ENCODE data around the gene ZNF821.

The ZNF821 gene

GRCh38 chr16:71883849-71884638, at the start of gene ZNF821:
TSS of gene ZNF821 (minus strand) at chr16:71884182. CDS start at chr16:71879946, 4,236 bp downstream.
- no peak for TF ChIP-seq GATA2 (IDR thresholded peaks at IDR 0.05; ENCODE audit: low read depth, low read length)
- TF ChIP-seq GATA3 (IDR thresholded peaks at IDR 0.05; ENCODE audit: low read depth, low read length), result no peak

GRCh38 chr16:71933017-71933416, 49.0 kb upstream of the ZNF821 start:
- no peak for TF ChIP-seq GATA3 (IDR thresholded peaks at IDR 0.05; ENCODE audit: low read depth, low read length)
- TF ChIP-seq GATA2 (IDR thresholded peaks at IDR 0.05; ENCODE audit: low read depth, low read length), result no peak

- TF ChIP-seq GATA2 (IDR thresholded peaks at IDR 0.05; ENCODE audit: low read depth, low read length) (no peak), GATA3 (IDR thresholded peaks at IDR 0.05; ENCODE audit: low read depth, low read length) (no peak)
Measured at GRCh38 chr16:71931599-71931998, 47.6 kb upstream of the ZNF821 start.

GRCh38 chr16:71931001-71931400, 47.0 kb upstream of the ZNF821 start:
- TF ChIP-seq GATA3 (IDR thresholded peaks at IDR 0.05; ENCODE audit: low read depth, low read length), result no peak
- no peak for TF ChIP-seq GATA2 (IDR thresholded peaks at IDR 0.05; ENCODE audit: low read depth, low read length)

GRCh38 chr16:71930013-71930563, 46.1 kb upstream of the ZNF821 start:
- TF ChIP-seq GATA3 (IDR thresholded peaks at IDR 0.05; ENCODE audit: low read depth, low read length), result no peak
- TF ChIP-seq GATA2 (IDR thresholded peaks at IDR 0.05; ENCODE audit: low read depth, low read length), result no peak

GRCh38 chr16:71929048-71929447, 45.1 kb upstream of the ZNF821 start:
- no peak for TF ChIP-seq GATA2 (IDR thresholded peaks at IDR 0.05; ENCODE audit: low read depth, low read length)
- TF ChIP-seq GATA3 (IDR thresholded peaks at IDR 0.05; ENCODE audit: low read depth, low read length), result no peak

GRCh38 chr16:71927787-71928186, 43.8 kb upstream of the ZNF821 start:
- TF ChIP-seq GATA2 (IDR thresholded peaks at IDR 0.05; ENCODE audit: low read depth, low read length) (no peak), GATA3 (IDR thresholded peaks at IDR 0.05; ENCODE audit: low read depth, low read length) (no peak)

- no peak for TF ChIP-seq GATA2 (IDR thresholded peaks at IDR 0.05; ENCODE audit: low read depth, low read length)
- no peak for TF ChIP-seq GATA3 (IDR thresholded peaks at IDR 0.05; ENCODE audit: low read depth, low read length)
Measured at GRCh38 chr16:71927383-71927782, 43.4 kb upstream of the ZNF821 start.

GRCh38 chr16:71924710-71925109, 40.7 kb upstream of the ZNF821 start:
- TF ChIP-seq GATA2 (IDR thresholded peaks at IDR 0.05; ENCODE audit: low read depth, low read length), result no peak
- TF ChIP-seq GATA3 (IDR thresholded peaks at IDR 0.05; ENCODE audit: low read depth, low read length), result no peak

- TF ChIP-seq GATA3 (IDR thresholded peaks at IDR 0.05; ENCODE audit: low read depth, low read length) (no peak), GATA2 (IDR thresholded peaks at IDR 0.05; ENCODE audit: low read depth, low read length) (no peak)
Measured at GRCh38 chr16:71923941-71924690, 40.1 kb upstream of the ZNF821 start.

- TF ChIP-seq GATA3 (IDR thresholded peaks at IDR 0.05; ENCODE audit: low read depth, low read length), result no peak
- no peak for TF ChIP-seq GATA2 (IDR thresholded peaks at IDR 0.05; ENCODE audit: low read depth, low read length)
Measured at GRCh38 chr16:71920658-71921057, 36.7 kb upstream of the ZNF821 start.

- TF ChIP-seq GATA2 (IDR thresholded peaks at IDR 0.05; ENCODE audit: low read depth, low read length) (no peak), GATA3 (IDR thresholded peaks at IDR 0.05; ENCODE audit: low read depth, low read length) (no peak)
Measured at GRCh38 chr16:71919035-71919434, 35.1 kb upstream of the ZNF821 start.

GRCh38 chr16:71917900-71918299, 33.9 kb upstream of the ZNF821 start:
- TF ChIP-seq GATA3 (IDR thresholded peaks at IDR 0.05; ENCODE audit: low read depth, low read length), result no peak; the same call in 1 of the 2 replicates

GRCh38 chr16:71916397-71916920, 32.5 kb upstream of the ZNF821 start:
- TF ChIP-seq GATA3 (IDR thresholded peaks at IDR 0.05; ENCODE audit: low read depth, low read length), result no peak
- no peak for TF ChIP-seq GATA2 (IDR thresholded peaks at IDR 0.05; ENCODE audit: low read depth, low read length)

Data from SH-SY5Y (cell line).